SH-SY5Y (cell line): ENCODE data around the gene CTU1.

Experiments used
- GATA2 ChIP-seq: IDR thresholded peaks from 2 replicates; pipeline ENCODE4 v1.6.1; 2011; ENCODE audit warnings: mild to moderate bottlenecking, low read depth, low read length
- GATA3 ChIP-seq: IDR thresholded peaks from 2 replicates; pipeline ENCODE4 v1.6.1; 2011; ENCODE audit warnings: low read depth, mild to moderate bottlenecking, low read length, moderate library complexity

The CTU1 gene

DNA sequence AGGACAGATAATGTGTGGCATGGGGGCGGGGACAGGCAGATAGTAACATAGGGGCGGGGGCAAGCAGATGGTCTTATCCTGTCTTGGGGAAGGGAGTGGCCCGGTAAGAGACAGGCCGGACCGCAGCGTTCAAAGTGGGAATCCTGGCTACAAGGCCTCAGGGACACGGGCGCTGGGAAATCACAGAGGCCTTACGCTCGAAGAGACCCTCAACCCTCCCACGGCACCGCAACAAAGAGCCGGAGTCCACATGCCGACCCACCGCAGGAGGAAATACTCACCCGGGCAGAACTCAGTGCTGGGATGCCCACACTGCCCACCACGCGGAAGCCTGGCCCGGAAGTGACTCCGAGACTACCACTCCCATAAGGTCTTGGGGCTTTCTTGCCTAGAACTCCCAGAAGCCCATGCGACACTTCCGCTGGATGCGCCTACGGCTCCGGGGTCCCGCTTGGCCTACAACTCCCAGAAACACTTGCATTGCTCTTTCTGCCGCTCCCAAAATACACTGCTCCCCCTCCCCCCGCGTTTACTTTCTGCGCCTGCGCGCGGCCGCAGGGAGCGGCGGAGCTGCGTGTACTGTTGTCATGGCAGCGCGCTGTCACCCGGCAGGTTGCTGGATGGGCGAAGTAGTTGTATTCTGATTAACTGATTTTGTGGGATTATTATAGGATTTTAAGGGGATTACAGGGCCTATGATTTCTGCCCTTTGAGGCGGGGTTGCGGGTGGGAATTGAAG is at the start of gene CTU1:
CTU1 (minus strand) TSS at position 344 of the 739 bp plus-strand sequence. CDS start 3,840 bp downstream, outside the sequence.
- TF ChIP-seq GATA2 (no peak), GATA3 (no peak)

GRCh38 chr19:51157265-51157664 is 49.1 kb upstream of the CTU1 start:
- TF ChIP-seq GATA3 (no peak), GATA2 (no peak)

DNA sequence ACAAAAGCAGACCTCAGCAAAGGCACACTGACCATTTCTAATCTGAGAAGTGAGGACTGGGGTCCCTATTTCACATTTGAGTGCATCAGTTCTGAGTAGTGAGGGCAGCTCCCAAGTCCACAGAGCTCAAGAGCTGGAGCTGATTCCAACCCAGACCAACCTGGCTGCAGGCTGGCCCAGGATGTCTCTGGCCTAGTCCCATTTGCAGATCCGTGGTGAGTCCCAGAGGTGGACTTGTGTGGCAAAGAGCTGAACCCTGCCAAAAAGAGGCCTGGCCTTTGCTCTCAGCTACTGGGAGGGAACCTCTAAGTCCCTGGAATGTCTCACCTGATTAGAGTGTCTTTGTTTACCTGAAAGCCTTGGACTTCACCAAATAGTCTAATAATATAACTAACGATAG is 48.5 kb upstream of the CTU1 start:
- TF ChIP-seq GATA2 (no peak), GATA3 (no peak)

GRCh38 chr19:51150627-51151026 is 42.4 kb upstream of the CTU1 start:
- TF ChIP-seq GATA3 (no peak), GATA2 (no peak)

DNA sequence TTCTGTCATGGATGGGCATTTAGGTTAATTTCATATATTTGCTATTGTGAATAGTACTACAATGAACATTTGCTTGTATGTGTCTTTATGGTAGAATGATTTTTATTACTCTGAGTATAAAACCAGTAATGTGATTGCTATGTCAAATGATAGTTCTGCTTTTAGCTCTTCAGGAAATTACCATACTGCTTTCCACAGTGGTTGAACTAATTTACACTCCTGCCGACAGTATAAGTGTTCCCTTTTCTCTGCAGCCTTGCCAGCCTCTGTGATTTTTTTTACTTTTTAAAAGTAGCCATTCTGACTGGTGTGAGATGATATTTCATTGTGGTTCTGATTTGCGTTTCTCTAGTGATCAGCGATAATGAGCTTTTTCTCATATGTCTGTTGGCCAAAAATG is 40.4 kb upstream of the CTU1 start:
- TF ChIP-seq GATA2 (no peak), GATA3 (no peak)

DNA sequence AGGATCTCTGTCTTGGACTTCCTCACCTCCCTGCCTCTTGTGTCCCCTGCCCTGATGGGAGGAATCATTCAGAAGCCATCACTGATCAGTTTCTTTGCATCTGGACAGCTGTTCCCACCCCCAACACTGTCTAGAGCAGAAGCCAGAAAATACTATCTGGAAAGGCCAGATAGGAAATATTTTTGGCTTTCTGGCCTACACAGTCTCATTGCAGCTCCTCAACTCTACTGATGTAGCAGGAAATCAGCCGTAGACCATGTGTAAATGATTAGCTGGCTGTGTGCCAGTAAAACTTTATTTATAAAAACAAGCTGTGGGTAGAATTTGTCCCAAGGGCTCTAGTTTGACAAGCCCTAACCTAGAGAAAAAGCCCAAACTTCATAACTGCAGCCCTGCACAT is 39.5 kb upstream of the CTU1 start:
- no peak for TF ChIP-seq GATA3
- TF ChIP-seq GATA2: no peak

GRCh38 chr19:51146751-51147150 is 38.5 kb upstream of the CTU1 start:
- TF ChIP-seq GATA2 (no peak), GATA3 (no peak)

GRCh38 chr19:51145916-51146493 is 37.8 kb upstream of the CTU1 start:
- TF ChIP-seq GATA3 (no peak), GATA2 (no peak)

- TF ChIP-seq GATA2: no peak
- no peak for TF ChIP-seq GATA3
These were observed 36.4 kb upstream of the CTU1 start for GRCh38 chr19:51144482-51145045.

DNA sequence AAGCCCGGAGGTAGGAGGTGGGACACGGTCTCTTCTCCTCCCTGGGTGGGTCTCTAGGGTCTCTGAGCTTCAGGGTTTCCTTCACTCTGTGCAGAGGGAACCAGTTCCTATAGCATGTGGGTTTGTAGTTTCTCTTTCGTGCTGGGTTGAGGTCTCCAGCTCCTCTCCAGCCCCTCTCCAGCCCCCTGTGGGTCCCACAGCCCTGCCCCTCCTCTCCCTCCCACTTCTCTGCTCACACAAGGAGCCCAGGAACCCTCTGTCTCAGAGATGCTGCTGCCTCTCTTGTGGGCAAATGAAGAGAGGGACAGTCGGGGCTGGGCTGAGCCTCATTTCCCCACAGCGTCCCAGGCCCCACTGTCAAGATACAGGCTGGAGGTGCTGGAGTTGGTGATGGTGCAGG is 35.3 kb upstream of the CTU1 start:
- TF ChIP-seq GATA2 (no peak), GATA3 (no peak)

DNA sequence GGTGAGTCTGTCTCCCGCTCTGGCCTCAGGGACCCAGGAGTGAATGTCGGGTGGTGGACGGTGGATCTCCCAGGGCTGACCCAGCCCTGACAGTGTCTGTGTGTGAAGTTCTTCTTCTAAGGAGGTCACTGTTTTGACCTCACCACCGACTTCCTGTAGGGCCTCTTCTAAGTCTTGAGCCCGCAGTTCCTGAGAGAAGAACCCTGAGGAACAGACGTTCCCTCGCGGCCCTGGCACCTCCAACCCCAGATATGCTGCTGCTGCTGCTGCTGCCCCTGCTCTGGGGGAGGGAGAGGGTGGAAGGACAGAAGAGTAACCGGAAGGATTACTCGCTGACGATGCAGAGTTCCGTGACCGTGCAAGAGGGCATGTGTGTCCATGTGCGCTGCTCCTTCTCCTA is 33.9 kb upstream of the CTU1 start, which contains the start of gene SIGLEC7:
SIGLEC7 (plus strand) TSS at position 183 of the 400 bp plus-strand sequence; CDS start at position 252, 69 bp downstream.
- TF ChIP-seq GATA3: no peak
- TF ChIP-seq GATA2: no peak

DNA sequence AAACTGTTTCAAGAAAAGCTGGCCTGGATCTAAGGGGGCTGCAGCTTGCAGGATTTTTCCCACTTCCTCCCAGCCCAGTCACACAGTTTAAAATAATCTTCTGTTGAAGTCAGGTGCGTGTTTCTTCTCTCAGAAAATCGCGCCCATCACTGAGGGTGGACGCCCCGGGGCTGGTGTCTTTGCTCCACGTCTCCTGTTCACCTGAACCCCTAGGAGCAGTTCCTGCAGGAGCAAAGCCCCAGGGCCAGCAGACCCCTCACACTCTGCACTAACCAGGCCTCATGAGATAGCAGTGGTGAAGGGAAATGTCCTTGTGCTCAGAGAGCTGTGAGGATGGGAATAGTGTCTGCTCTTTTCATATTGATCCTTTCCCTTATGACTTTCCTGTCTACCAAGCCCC is 33.0 kb upstream of the CTU1 start:
- no peak for TF ChIP-seq GATA2
- TF ChIP-seq GATA3: no peak

DNA sequence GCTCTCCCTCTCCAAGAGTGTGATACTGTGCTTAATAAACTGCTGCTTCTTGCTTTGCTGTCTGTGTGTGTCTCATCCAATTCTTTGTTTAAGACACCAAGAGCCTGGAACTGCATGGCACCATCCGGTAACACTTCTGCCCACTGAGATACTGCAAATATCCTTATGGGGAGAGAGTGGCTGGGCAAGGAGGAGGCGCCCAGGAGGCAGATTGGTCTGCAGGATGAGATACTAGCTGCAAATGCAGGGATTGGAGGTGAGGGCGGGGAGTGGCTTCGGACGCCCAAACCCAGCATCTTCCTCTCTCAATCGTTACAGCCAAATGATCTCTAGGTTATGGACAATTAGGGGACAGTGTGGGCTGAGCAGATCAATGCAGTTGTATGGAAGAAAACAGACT is 32.2 kb upstream of the CTU1 start:
- TF ChIP-seq GATA3 (no peak), GATA2 (no peak)

DNA sequence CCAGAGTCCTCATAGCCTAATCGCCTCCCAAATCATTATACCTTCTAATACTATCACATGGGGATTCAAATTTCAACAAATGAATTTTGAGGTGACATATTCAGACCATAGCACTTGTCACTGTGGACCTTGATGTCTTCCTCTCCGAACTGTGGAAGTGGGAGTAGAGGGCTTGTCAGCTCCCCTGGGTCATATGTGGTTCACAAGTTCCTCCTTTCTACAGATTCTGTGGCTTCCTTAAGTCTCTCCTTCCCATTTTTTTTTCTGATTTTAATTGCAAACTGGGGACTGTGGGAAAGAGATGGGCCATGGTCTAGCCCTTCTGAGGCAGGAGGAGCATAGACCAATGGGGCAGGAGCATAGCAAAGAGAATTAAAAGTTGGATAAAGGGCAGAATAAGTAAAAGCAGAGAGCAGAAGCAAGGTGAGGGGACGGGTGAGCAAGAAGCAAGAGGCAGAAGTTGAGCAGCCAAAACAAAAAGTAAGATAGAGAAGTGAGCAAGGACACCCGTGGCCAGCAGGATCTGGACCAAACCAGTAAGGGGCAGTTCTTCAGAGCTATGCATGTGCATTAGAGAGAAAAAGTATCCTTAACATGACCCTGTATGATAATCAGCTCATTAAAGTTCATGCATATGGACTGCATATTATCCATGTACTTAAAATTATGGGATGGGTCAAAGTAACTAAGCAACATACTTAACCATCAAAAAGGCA is 31.2 kb upstream of the CTU1 start:
- TF ChIP-seq GATA2 (no peak), GATA3 (no peak)

DNA sequence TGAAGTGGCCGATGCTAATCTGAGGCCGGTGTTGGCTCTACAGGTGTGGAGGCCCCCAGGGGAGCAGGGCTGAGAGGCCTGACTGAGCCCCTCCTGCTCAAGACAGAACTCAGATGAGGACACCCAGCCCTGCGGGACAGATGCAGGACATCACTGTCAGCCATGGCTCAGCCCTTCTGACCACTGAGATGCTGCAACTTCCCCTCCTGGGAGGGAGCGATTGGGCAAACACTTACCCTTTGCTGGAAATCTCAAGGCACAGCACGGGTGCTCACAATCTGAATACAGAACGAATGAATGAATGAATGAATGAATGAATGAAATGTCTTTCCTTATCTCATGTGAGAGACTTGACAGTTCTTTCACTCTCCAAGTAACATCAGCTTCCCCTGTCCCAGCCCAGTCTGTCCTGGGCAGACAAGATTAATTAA is 30.4 kb upstream of the CTU1 start:
- TF ChIP-seq GATA3: no peak
